MM.1S (cell line): ENCODE data around the gene STAMBP.

Source experiments
- EZH2 ChIP-seq: fragments of 300-600 bp; sonication (generic); optimal IDR thresholded peaks from 2 replicates; pipeline ENCODE3; 2017; ENCODE audit warnings: low read depth, mild to moderate bottlenecking, antibody characterized with exemption, low read length, mixed read lengths
- TF ChIP-seq, protein P1 (sequence below): fragments of 300-600 bp; sonication (generic); IDR thresholded peaks from 2 replicates; pipeline ENCODE4 v1.5.1; 2016; ENCODE audit warnings: antibody characterized with exemption, low read length, mixed read lengths

DNA sequence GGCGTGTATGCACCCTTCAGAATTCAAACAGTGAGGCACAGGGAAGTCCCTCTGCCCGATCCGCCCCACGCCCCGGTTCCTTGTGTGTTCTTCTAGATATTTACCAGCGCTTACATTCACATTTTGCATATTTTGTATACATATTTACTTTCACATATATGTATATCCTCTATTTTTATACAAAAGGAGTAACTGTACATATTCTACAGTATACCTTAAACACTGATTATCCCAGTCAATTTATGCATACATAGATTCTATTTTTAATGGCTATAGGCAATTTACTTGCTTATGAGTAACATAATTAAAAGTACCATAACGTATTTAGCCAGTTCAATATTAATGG is 48.6 kb upstream of the STAMBP start:
- TF ChIP-seq, protein P1, sequence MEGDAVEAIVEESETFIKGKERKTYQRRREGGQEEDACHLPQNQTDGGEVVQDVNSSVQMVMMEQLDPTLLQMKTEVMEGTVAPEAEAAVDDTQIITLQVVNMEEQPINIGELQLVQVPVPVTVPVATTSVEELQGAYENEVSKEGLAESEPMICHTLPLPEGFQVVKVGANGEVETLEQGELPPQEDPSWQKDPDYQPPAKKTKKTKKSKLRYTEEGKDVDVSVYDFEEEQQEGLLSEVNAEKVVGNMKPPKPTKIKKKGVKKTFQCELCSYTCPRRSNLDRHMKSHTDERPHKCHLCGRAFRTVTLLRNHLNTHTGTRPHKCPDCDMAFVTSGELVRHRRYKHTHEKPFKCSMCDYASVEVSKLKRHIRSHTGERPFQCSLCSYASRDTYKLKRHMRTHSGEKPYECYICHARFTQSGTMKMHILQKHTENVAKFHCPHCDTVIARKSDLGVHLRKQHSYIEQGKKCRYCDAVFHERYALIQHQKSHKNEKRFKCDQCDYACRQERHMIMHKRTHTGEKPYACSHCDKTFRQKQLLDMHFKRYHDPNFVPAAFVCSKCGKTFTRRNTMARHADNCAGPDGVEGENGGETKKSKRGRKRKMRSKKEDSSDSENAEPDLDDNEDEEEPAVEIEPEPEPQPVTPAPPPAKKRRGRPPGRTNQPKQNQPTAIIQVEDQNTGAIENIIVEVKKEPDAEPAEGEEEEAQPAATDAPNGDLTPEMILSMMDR, result no peak
- no peak for TF ChIP-seq EZH2
